MM.1S (cell line): Measurements from ENCODE around the gene SH3GL3.

Experiments used
- EZH2phosphoT487 ChIP-seq: fragments of 300-600 bp; sonication (generic); IDR thresholded peaks from 2 replicates; pipeline ENCODE4 v1.6.1; 2018; ENCODE audit warnings: antibody characterized with exemption, low read length
- TF ChIP-seq, protein P1 (sequence below): fragments of 300-600 bp; sonication (generic); IDR thresholded peaks from 2 replicates; pipeline ENCODE4 v1.5.1; 2016; ENCODE audit warnings: antibody characterized with exemption, low read length, mixed read lengths

DNA sequence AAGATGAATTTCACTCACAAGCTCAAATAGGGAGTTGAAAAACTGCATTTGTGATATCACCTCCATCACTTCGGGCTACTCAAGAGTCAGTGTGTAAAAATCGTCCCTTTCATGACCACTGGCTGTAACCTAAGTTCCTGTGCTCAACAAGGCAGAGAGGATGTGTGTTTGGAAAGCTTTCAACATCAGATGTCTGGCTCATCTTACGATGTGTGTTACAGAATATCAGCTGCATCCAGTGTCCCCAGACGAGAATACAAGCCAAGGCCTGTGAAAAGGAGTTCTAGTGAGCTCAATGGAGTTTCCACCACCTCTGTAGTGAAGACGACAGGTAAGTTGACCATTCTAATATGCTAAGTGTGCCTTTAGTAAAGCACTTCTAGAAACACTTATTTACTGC, 141.3 kb downstream of the SH3GL3 start:
- TF ChIP-seq, protein P1, sequence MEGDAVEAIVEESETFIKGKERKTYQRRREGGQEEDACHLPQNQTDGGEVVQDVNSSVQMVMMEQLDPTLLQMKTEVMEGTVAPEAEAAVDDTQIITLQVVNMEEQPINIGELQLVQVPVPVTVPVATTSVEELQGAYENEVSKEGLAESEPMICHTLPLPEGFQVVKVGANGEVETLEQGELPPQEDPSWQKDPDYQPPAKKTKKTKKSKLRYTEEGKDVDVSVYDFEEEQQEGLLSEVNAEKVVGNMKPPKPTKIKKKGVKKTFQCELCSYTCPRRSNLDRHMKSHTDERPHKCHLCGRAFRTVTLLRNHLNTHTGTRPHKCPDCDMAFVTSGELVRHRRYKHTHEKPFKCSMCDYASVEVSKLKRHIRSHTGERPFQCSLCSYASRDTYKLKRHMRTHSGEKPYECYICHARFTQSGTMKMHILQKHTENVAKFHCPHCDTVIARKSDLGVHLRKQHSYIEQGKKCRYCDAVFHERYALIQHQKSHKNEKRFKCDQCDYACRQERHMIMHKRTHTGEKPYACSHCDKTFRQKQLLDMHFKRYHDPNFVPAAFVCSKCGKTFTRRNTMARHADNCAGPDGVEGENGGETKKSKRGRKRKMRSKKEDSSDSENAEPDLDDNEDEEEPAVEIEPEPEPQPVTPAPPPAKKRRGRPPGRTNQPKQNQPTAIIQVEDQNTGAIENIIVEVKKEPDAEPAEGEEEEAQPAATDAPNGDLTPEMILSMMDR: no peak
- no peak for TF ChIP-seq EZH2phosphoT487
